GM23338 (cell line): ENCODE data around the gene ALDH3B1. TPM values are rescaled to one million over a fixed set of nuclear protein-coding genes. Genes with fewer than 3 reads are reported as not detected.

Experiments used
- ATAC-seq: fragments of 200-7000 bp; cut with Tn5 transposase; 3 replicates; pipeline ENCODE4 v1.9.1; 2020
- DNase-seq: peaks from one replicate; pipeline ENCODE4 v3.0.0-alpha.2; 2015; ENCODE audit warnings: low spot score
- H2AFZ ChIP-seq: fragments of 200-600 bp; sonication (generic); 2 replicates; pipeline ENCODE4 v1.8.0; 2016; ENCODE audit warnings: antibody characterized with exemption, mild to moderate bottlenecking, moderate library complexity
- H3F3A ChIP-seq: fragments of 200-600 bp; sonication (generic); replicated peaks from 2 replicates; pipeline ENCODE4 v1.8.0; 2017; ENCODE audit warnings: antibody characterized with exemption, mixed run types, low read depth
- H3K27ac ChIP-seq: fragments of 200-600 bp; sonication (generic); 2 replicates; pipeline ENCODE4 v1.6.1; 2016; ENCODE audit warnings: low read depth
- H3K27me3 ChIP-seq: fragments of 200-600 bp; sonication (generic); 2 replicates; pipeline ENCODE4 v1.8.0; 2016; ENCODE audit warnings: mild to moderate bottlenecking, mixed run types, moderate library complexity; ENCODE audit not compliant: insufficient read depth
- H3K36me3 ChIP-seq: fragments of 200-600 bp; sonication (generic); 2 replicates; pipeline ENCODE4 v1.8.0; 2016; ENCODE audit warnings: mild to moderate bottlenecking; ENCODE audit not compliant: insufficient read depth
- H3K4me1 ChIP-seq: fragments of 200-600 bp; sonication (generic); 2 replicates; pipeline ENCODE4 v1.8.0; 2016; ENCODE audit warnings: mild to moderate bottlenecking, moderate library complexity; ENCODE audit not compliant: insufficient read depth
- H3K4me2 ChIP-seq: fragments of 200-600 bp; sonication (generic); 2 replicates; pipeline ENCODE4 v1.7.1; 2017; ENCODE audit warnings: mixed run types
- H3K4me3 ChIP-seq: fragments of 200-600 bp; sonication (generic); 2 replicates; pipeline ENCODE4 v1.6.1; 2016; ENCODE audit warnings: mixed run types
- H3K79me2 ChIP-seq: fragments of 200-600 bp; sonication (generic); replicated peaks from 2 replicates; pipeline ENCODE4 v1.8.0; 2017; ENCODE audit warnings: mild to moderate bottlenecking; ENCODE audit not compliant: insufficient read depth
- H3K9me2 ChIP-seq: fragments of 200-600 bp; sonication (generic); 2 replicates; pipeline ENCODE4 v1.8.0; 2017; ENCODE audit not compliant: insufficient read depth
- H4K20me1 ChIP-seq: fragments of 200-600 bp; sonication (generic); replicated peaks from 2 replicates; pipeline ENCODE4 v1.8.0; 2017; ENCODE audit warnings: mild to moderate bottlenecking; ENCODE audit not compliant: insufficient read depth
- H3K27ac Mint-ChIP-seq: 2 replicates; pipeline ENCODE4 v1.8.0; 2020; ENCODE audit warnings: inconsistent platforms, mild to moderate bottlenecking, moderate library complexity, mixed read lengths
- H3K27me3 Mint-ChIP-seq: 3 replicates; pipeline ENCODE4 v1.8.0; 2022; ENCODE audit warnings: low read depth, mild to moderate bottlenecking, moderate library complexity, mixed read lengths, inconsistent platforms; ENCODE audit not compliant: insufficient read depth, poor library complexity
- H3K36me3 Mint-ChIP-seq: 3 replicates; pipeline ENCODE4 v1.8.0; 2021; ENCODE audit warnings: low read depth, mild to moderate bottlenecking, inconsistent platforms, moderate library complexity, mixed read lengths
- H3K4me1 Mint-ChIP-seq: 3 replicates; pipeline ENCODE4 v1.8.0; 2020; ENCODE audit warnings: mild to moderate bottlenecking, inconsistent platforms, mixed read lengths
- H3K4me3 Mint-ChIP-seq: 3 replicates; pipeline ENCODE4 v1.8.0; 2021; ENCODE audit warnings: moderate library complexity, mild to moderate bottlenecking, inconsistent platforms, mixed read lengths
- H3K9me3 Mint-ChIP-seq: 3 replicates; pipeline ENCODE4 v1.8.0; 2020; ENCODE audit warnings: moderate library complexity, mild to moderate bottlenecking, inconsistent platforms, mixed read lengths
- EZH2 ChIP-seq: fragments of 200-600 bp; sonication (generic); IDR thresholded peaks from one replicate; pipeline ENCODE4 v1.8.0; 2017; ENCODE audit warnings: antibody characterized with exemption, mild to moderate bottlenecking, low read depth; ENCODE audit not compliant: unreplicated experiment
- JUNB ChIP-seq: IDR thresholded peaks from one replicate; pipeline ENCODE4 v1.6.1; 2016; ENCODE audit warnings: antibody characterized with exemption; ENCODE audit not compliant: unreplicated experiment
- ZNF114 ChIP-seq: fragments of 250-450 bp; sonication (Bioruptor Pico); IDR thresholded peaks from 2 replicates; pipeline ENCODE4 v1.5.0; 2020; ENCODE audit warnings: mild to moderate bottlenecking, moderate library complexity
- ZNF331 ChIP-seq: fragments of 250-450 bp; sonication (Bioruptor Pico); IDR thresholded peaks from 2 replicates; pipeline ENCODE4 v1.5.0; 2020; ENCODE audit warnings: low read depth, mild to moderate bottlenecking, moderate library complexity
- polyA plus RNA-seq: library from polyadenylated mRNA; unstranded; fragments of >200 nt; fragmentation: Nextera tagmentation; extraction: Ambion mirVana; gene quantifications from 2 replicates; pipeline ENCODE4 v1.2.1, GENCODE V29; 2016
- total RNA-seq: library from RNA; depleted of rRNA; stranded (reverse); fragments of >200 nt; shearing (Covaris generic); gene quantifications from 2 replicates; pipeline ENCODE4 v1.2.3, GENCODE V29; 2014
- TF ChIP-seq, protein P1 (sequence below), 2 experiments: fragments of 200-600 bp in 1 of 2; sonication (generic) in 1 of 2; conservative IDR thresholded peaks; 2 replicates each; pipeline versions ENCODE4 v1.5.1 to v1.6.1; 2016 to 2017; ENCODE audit warnings: antibody characterized with exemption in 2 of 2, low read depth in 2 of 2, mild to moderate bottlenecking in 2 of 2, moderate library complexity in 1 of 2
- TF ChIP-seq, protein P2 (sequence below): fragments of 250-450 bp; sonication (Bioruptor Pico); IDR thresholded peaks from 2 replicates; pipeline ENCODE4 v1.5.0; 2020; ENCODE audit warnings: mild to moderate bottlenecking, moderate library complexity

ALDH3B1 gene
- total and polyA plus RNA-seq, 2 experiments from 2014 or later: 0.52 TPM; not detected in 1

DNA sequence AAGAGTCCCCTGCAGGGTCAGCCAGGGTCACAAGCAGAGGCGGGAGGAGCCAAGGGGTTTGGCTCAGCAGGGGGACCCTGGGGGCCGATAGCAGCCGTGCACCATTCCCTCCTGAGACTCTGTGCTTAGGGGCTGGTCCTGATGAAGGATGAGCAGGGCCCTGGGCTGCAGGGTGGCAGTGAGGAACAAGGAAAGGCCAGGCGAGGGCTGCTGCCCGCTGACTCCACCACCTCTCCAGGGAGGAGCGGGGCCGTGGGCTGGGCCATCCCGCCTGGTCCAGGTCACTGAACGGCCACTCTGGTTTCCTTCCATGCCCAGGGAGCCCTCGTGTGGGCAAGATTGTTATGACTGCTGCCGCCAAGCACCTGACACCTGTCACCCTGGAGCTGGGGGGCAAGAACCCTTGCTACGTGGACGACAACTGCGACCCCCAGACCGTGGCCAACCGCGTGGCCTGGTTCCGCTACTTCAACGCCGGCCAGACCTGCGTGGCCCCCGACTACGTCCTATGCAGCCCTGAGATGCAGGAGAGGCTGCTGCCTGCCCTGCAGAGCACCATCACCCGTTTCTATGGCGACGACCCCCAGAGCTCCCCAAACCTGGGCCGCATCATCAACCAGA, 11.2 kb downstream of the ALDH3B1 start:
- H3K27me3 Mint-ChIP-seq: peaks cover 18% of the 10 kb centered on the region
- no peaks in the 10 kb centered on the region for H3F3A ChIP-seq
- no peak overlapping the region for H3K27ac Mint-ChIP-seq
- no peaks in the 10 kb centered on the region for H3K4me1 ChIP-seq
- H2AFZ ChIP-seq: no peak overlapping the region
- TF ChIP-seq ZNF114 (CRISPR knock-in tag): no peak
- TF ChIP-seq, protein P1, sequence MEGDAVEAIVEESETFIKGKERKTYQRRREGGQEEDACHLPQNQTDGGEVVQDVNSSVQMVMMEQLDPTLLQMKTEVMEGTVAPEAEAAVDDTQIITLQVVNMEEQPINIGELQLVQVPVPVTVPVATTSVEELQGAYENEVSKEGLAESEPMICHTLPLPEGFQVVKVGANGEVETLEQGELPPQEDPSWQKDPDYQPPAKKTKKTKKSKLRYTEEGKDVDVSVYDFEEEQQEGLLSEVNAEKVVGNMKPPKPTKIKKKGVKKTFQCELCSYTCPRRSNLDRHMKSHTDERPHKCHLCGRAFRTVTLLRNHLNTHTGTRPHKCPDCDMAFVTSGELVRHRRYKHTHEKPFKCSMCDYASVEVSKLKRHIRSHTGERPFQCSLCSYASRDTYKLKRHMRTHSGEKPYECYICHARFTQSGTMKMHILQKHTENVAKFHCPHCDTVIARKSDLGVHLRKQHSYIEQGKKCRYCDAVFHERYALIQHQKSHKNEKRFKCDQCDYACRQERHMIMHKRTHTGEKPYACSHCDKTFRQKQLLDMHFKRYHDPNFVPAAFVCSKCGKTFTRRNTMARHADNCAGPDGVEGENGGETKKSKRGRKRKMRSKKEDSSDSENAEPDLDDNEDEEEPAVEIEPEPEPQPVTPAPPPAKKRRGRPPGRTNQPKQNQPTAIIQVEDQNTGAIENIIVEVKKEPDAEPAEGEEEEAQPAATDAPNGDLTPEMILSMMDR (conservative IDR thresholded peaks at IDR 0.05; ENCODE audit: low read depth in 2 of 2): peak; percentile 20 to 62; a peak in 2 of 4 replicates
- no peak overlapping the region for H3K4me3 ChIP-seq
- H4K20me1 ChIP-seq: no peaks in the 10 kb centered on the region
- no peak overlapping the region for H3K4me3 Mint-ChIP-seq
- H3K9me2 ChIP-seq: no peaks in the 10 kb centered on the region
- H3K4me2 ChIP-seq: no peak overlapping the region
- no peak overlapping the region for H3K27ac ChIP-seq
- H3K27me3 ChIP-seq: no peaks in the 10 kb centered on the region
- ATAC-seq (peak; percentile 63), DNase-seq (peak; percentile 65)
- no peaks in the 10 kb centered on the region for H3K36me3 ChIP-seq
- H3K4me1 Mint-ChIP-seq: peaks cover 11% of the 10 kb centered on the region
- no peaks in the 10 kb centered on the region for H3K79me2 ChIP-seq
- H3K36me3 Mint-ChIP-seq: peaks cover 3% of the 10 kb centered on the region; the same call in 1 of the 3 replicates
- H3K9me3 Mint-ChIP-seq: no peaks in the 10 kb centered on the region

DNA sequence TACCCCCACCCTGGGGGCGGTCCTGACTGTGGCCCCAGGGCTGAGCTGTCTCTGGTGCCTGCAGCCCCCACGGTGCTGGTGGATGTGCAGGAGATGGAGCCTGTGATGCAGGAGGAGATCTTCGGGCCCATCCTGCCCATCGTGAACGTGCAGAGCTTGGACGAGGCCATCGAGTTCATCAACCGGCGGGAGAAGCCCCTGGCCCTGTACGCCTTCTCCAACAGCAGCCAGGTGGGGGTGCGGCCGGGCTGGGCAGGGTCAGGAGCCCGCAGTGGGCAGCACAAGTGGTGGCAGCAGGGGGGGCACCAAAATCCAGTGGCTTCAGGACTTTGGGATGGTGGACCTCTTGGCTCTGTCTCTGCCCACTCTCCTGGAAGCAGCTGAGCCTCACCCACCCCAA, 12.4 kb downstream of the ALDH3B1 start:
- Histone ChIP-seq H3K4me2 (no peak overlapping the region), H3K36me3 (no peaks in the 10 kb centered on the region), H3K27me3 (no peaks in the 10 kb centered on the region), H3K27ac (no peak overlapping the region), H3K79me2 (no peaks in the 10 kb centered on the region), H2AFZ (no peak overlapping the region), H3K4me3 (no peak overlapping the region), H3K9me2 (no peaks in the 10 kb centered on the region), H4K20me1 (no peaks in the 10 kb centered on the region), H3K4me1 (no peaks in the 10 kb centered on the region), H3F3A (no peaks in the 10 kb centered on the region)
- H3K9me3 Mint-ChIP-seq: no peaks in the 10 kb centered on the region
- H3K36me3 Mint-ChIP-seq: peaks cover 3% of the 10 kb centered on the region; the same call in 1 of the 3 replicates
- H3K27ac Mint-ChIP-seq: no peak overlapping the region
- H3K4me1 Mint-ChIP-seq: peaks cover 8% of the 10 kb centered on the region
- no peak for DNase-seq
- no peak overlapping the region for H3K4me3 Mint-ChIP-seq
- no peak for ATAC-seq
- peaks cover 19% of the 10 kb centered on the region for H3K27me3 Mint-ChIP-seq
- TF ChIP-seq, protein P1 (conservative IDR thresholded peaks at IDR 0.05; ENCODE audit: low read depth in 2 of 2): no peak
- TF ChIP-seq, protein P2, sequence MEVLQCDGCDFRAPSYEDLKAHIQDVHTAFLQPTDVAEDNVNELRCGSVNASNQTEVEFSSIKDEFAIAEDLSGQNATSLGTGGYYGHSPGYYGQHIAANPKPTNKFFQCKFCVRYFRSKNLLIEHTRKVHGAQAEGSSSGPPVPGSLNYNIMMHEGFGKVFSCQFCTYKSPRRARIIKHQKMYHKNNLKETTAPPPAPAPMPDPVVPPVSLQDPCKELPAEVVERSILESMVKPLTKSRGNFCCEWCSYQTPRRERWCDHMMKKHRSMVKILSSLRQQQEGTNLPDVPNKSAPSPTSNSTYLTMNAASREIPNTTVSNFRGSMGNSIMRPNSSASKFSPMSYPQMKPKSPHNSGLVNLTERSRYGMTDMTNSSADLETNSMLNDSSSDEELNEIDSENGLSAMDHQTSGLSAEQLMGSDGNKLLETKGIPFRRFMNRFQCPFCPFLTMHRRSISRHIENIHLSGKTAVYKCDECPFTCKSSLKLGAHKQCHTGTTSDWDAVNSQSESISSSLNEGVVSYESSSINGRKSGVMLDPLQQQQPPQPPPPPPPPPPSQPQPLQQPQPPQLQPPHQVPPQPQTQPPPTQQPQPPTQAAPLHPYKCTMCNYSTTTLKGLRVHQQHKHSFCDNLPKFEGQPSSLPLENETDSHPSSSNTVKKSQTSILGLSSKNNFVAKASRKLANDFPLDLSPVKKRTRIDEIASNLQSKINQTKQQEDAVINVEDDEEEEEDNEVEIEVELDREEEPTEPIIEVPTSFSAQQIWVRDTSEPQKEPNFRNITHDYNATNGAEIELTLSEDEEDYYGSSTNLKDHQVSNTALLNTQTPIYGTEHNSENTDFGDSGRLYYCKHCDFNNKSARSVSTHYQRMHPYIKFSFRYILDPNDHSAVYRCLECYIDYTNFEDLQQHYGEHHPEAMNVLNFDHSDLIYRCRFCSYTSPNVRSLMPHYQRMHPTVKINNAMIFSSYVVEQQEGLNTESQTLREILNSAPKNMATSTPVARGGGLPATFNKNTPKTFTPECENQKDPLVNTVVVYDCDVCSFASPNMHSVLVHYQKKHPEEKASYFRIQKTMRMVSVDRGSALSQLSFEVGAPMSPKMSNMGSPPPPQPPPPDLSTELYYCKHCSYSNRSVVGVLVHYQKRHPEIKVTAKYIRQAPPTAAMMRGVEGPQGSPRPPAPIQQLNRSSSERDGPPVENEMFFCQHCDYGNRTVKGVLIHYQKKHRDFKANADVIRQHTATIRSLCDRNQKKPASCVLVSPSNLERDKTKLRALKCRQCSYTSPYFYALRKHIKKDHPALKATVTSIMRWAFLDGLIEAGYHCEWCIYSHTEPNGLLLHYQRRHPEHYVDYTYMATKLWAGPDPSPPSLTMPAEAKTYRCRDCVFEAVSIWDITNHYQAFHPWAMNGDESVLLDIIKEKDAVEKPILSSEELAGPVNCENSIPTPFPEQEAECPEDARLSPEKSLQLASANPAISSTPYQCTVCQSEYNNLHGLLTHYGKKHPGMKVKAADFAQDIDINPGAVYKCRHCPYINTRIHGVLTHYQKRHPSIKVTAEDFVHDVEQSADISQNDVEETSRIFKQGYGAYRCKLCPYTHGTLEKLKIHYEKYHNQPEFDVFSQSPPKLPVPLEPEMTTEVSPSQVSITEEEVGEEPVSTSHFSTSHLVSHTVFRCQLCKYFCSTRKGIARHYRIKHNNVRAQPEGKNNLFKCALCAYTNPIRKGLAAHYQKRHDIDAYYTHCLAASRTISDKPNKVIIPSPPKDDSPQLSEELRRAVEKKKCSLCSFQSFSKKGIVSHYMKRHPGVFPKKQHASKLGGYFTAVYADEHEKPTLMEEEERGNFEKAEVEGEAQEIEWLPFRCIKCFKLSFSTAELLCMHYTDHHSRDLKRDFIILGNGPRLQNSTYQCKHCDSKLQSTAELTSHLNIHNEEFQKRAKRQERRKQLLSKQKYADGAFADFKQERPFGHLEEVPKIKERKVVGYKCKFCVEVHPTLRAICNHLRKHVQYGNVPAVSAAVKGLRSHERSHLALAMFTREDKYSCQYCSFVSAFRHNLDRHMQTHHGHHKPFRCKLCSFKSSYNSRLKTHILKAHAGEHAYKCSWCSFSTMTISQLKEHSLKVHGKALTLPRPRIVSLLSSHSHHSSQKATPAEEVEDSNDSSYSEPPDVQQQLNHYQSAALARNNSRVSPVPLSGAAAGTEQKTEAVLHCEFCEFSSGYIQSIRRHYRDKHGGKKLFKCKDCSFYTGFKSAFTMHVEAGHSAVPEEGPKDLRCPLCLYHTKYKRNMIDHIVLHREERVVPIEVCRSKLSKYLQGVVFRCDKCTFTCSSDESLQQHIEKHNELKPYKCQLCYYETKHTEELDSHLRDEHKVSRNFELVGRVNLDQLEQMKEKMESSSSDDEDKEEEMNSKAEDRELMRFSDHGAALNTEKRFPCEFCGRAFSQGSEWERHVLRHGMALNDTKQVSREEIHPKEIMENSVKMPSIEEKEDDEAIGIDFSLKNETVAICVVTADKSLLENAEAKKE (CRISPR knock-in tag): no peak
- TF ChIP-seq ZNF331 (CRISPR knock-in tag) (no peak), EZH2 (no peak), ZNF114 (CRISPR knock-in tag) (no peak), JUNB (no peak)
